CD4-positive, alpha-beta T cell (primary cell): ENCODE data around the gene SLC37A2. TPM values are rescaled to one million over a fixed set of nuclear protein-coding genes. Genes with fewer than 3 reads are reported as not detected.
"Not testable (repeated sequence)": the region's sequence is repeated elsewhere in the genome, so short reads cannot be mapped to it uniquely, and the experiment has no call there.

Experiments used
- ATAC-seq: fragments of 200-7000 bp; cut with Tn5 transposase; one replicate; pipeline ENCODE4 v1.10.0; 2022; ENCODE audit warnings: mild to moderate bottlenecking; ENCODE audit not compliant: poor library complexity
- CTCF ChIA-PET: fragments of 350-600 bp; sonication (Branson Sonifier 250); formaldehyde crosslinking; loops from one replicate; lab custom pipeline; 2021; ENCODE audit warnings: antibody characterized with exemption, inconsistent platforms; lab: Charles Lee
- POLR2A ChIA-PET: fragments of 350-600 bp; sonication (Branson Sonifier 250); formaldehyde crosslinking; loops from one replicate; lab custom pipeline; 2021; ENCODE audit warnings: antibody characterized with exemption, inconsistent platforms; lab: Charles Lee
- DNase-seq, 14 experiments: peaks; one replicate each; pipeline ENCODE4 v3.0.0-alpha.2; 2013 to 2020; ENCODE audit warnings: mixed read lengths in 2 of 14
- H3K27ac ChIP-seq, 2 donors: one replicate each; pipeline versions ENCODE4 v1.5.1 to v1.7.0; 2013; ENCODE audit warnings: low read length in 2 of 2, low read depth in 1 of 2, mild to moderate bottlenecking in 1 of 2
- H3K27me3 ChIP-seq, 2 experiments: 1 replicate in 1 of 2; 2 replicates in 1 of 2; pipeline versions ENCODE4 v1.6.1 to v1.7.0; 2013; ENCODE audit warnings: low read length in 2 of 2, control low read depth in 1 of 2, mild to moderate bottlenecking in 1 of 2, moderate library complexity in 1 of 2; ENCODE audit not compliant: insufficient read depth in 2 of 2, control insufficient read depth in 1 of 2
- H3K36me3 ChIP-seq: one replicate; pipeline ENCODE4 v1.6.1; 2013; ENCODE audit warnings: low read length, control low read depth; ENCODE audit not compliant: insufficient read depth
- H3K4me1 ChIP-seq: one replicate; pipeline ENCODE4 v1.6.1; 2013; ENCODE audit warnings: low read length, control low read depth; ENCODE audit not compliant: insufficient read depth
- H3K4me3 ChIP-seq: one replicate; pipeline ENCODE4 v1.5.1; 2013; ENCODE audit warnings: mild to moderate bottlenecking, low read length, moderate library complexity
- H3K9me3 ChIP-seq, 2 experiments: 1 replicate in 1 of 2; 2 replicates in 1 of 2; pipeline versions ENCODE4 v1.6.1 to v1.7.0; 2013; ENCODE audit warnings: low read length in 2 of 2, mild to moderate bottlenecking in 2 of 2, control low read depth in 1 of 2, moderate library complexity in 1 of 2; ENCODE audit not compliant: control insufficient read depth in 1 of 2, insufficient read depth in 1 of 2
- H3K27ac Mint-ChIP-seq: one replicate; pipeline ENCODE4 v1.8.0; 2020; ENCODE audit warnings: mixed read lengths
- H3K27me3 Mint-ChIP-seq: one replicate; pipeline ENCODE4 v1.8.0; 2021; ENCODE audit warnings: mixed read lengths
- H3K36me3 Mint-ChIP-seq: one replicate; pipeline ENCODE4 v1.8.0; 2021; ENCODE audit warnings: low read depth, mixed read lengths
- H3K4me1 Mint-ChIP-seq: one replicate; pipeline ENCODE4 v1.8.0; 2021; ENCODE audit warnings: low read depth, mixed read lengths
- H3K4me3 Mint-ChIP-seq: one replicate; pipeline ENCODE4 v1.8.0; 2020; ENCODE audit warnings: mild to moderate bottlenecking, mixed read lengths
- H3K9me3 Mint-ChIP-seq: one replicate; pipeline ENCODE4 v1.8.0; 2020; ENCODE audit warnings: mixed read lengths
- CTCF ChIP-seq: fragments of 200-600 bp; IDR thresholded peaks from one replicate; pipeline ENCODE4 v1.8.0; 2022; ENCODE audit warnings: antibody characterized with exemption, mild to moderate bottlenecking
- intact Hi-C, 2 experiments: fragments of 100-400 bp; cut with DNase I in 1 of 2; cut with micrococcal nuclease in 1 of 2; formaldehyde crosslinking; loops; one replicate each; pipeline versions ENCODE4 v1.15.1 to v1.9.0; 2023 to 2025; cut with DNase I, micrococcal nuclease
- total RNA-seq, 174 experiments: library from RNA in 2 of 174; stranded (reverse) in 2 of 174; gene quantifications; one replicate each; pipeline ENCODE4 v1.2.3 and lab custom pipeline; 2021 to 2026

SLC37A2 gene
- total RNA-seq, 2 experiments from 2014 or later, result 0.25 to 0.34 TPM

GRCh38 chr11:125086633-125087296 lies 23.7 kb downstream of the SLC37A2 start:
- Histone ChIP-seq H3K36me3 (no peaks in the 10 kb centered on the region), H3K4me3 (no peak overlapping the region), H3K27me3 (no peaks in the 10 kb centered on the region), H3K4me1 (no peaks in the 10 kb centered on the region), H3K27ac (no peak overlapping the region), H3K9me3 (peaks cover 0 to 10% of the 10 kb centered on the region in 2 experiments)
- no peak overlapping the region for H3K27ac Mint-ChIP-seq
- H3K36me3 Mint-ChIP-seq, result peaks cover 4% of the 10 kb centered on the region
- no peak for TF ChIP-seq CTCF
- ATAC-seq (no peak), DNase-seq (no peak)
- no peak overlapping the region for H3K4me3 Mint-ChIP-seq
- no peaks in the 10 kb centered on the region for H3K27me3 Mint-ChIP-seq
- POLR2A ChIA-PET, result no interaction called here
- no peaks in the 10 kb centered on the region for H3K9me3 Mint-ChIP-seq
- no peaks in the 10 kb centered on the region for H3K4me1 Mint-ChIP-seq
- CTCF ChIA-PET, result no interaction called here
- intact Hi-C loops, result no loop called here

GRCh38 chr11:125088123-125088522 lies 25.0 kb downstream of the SLC37A2 start:
- H3K4me3 ChIP-seq, result no peak overlapping the region
- no peaks in the 10 kb centered on the region for H3K27me3 Mint-ChIP-seq
- intact Hi-C loops, result no loop called here
- no peak overlapping the region for H3K27ac ChIP-seq
- no peak overlapping the region for H3K27ac Mint-ChIP-seq
- H3K4me1 ChIP-seq, result no peaks in the 10 kb centered on the region
- peaks cover 4% of the 10 kb centered on the region for H3K36me3 Mint-ChIP-seq
- H3K9me3 ChIP-seq, result peaks cover 0 to 10% of the 10 kb centered on the region in 2 experiments
- no peaks in the 10 kb centered on the region for H3K4me1 Mint-ChIP-seq
- H3K27me3 ChIP-seq, result no peaks in the 10 kb centered on the region
- H3K36me3 ChIP-seq, result peaks cover 4% of the 10 kb centered on the region
- ChIA-PET CTCF (no interaction called here), POLR2A (no interaction called here)
- no peak overlapping the region for H3K4me3 Mint-ChIP-seq
- TF ChIP-seq CTCF, result no peak
- no peaks in the 10 kb centered on the region for H3K9me3 Mint-ChIP-seq
- DNase-seq (no peak), ATAC-seq (no peak)

- H3K36me3 ChIP-seq, result peaks cover 4% of the 10 kb centered on the region
- H3K9me3 ChIP-seq, result peaks cover 0 to 9% of the 10 kb centered on the region in 2 experiments
- ChIA-PET POLR2A (no interaction called here), CTCF (no interaction called here)
- no peaks in the 10 kb centered on the region for H3K4me1 ChIP-seq
- H3K9me3 Mint-ChIP-seq, result no peaks in the 10 kb centered on the region
- intact Hi-C loops, result no loop called here
- no peaks in the 10 kb centered on the region for H3K27me3 Mint-ChIP-seq
- H3K4me3 Mint-ChIP-seq, result no peak overlapping the region
- no peak for ATAC-seq
- TF ChIP-seq CTCF, result no peak
- H3K27ac ChIP-seq, result no peak overlapping the region
- DNase-seq, result no peak
- H3K4me3 ChIP-seq, result no peak overlapping the region
- H3K4me1 Mint-ChIP-seq, result no peaks in the 10 kb centered on the region
- peaks cover 4% of the 10 kb centered on the region for H3K36me3 Mint-ChIP-seq
- H3K27me3 ChIP-seq, result no peaks in the 10 kb centered on the region
- H3K27ac Mint-ChIP-seq, result no peak overlapping the region
Measured at GRCh38 chr11:125088576-125089455, 25.7 kb downstream of the SLC37A2 start.

GRCh38 chr11:125089481-125089880 lies 26.4 kb downstream of the SLC37A2 start:
- H3K27me3 ChIP-seq, H3K9me3 Mint-ChIP-seq, POLR2A ChIA-PET, H3K27ac ChIP-seq, CTCF ChIA-PET, H3K9me3 ChIP-seq, intact Hi-C loops, H3K4me1 ChIP-seq, ATAC-seq, H3K36me3 Mint-ChIP-seq, H3K36me3 ChIP-seq, H3K27me3 Mint-ChIP-seq, H3K4me3 ChIP-seq, H3K27ac Mint-ChIP-seq, DNase-seq, H3K4me3 Mint-ChIP-seq, H3K4me1 Mint-ChIP-seq: not testable (repeated sequence)

- peaks cover 14% of the 10 kb centered on the region for H3K36me3 Mint-ChIP-seq
- H3K27me3 Mint-ChIP-seq, ATAC-seq, H3K27ac ChIP-seq, H3K36me3 ChIP-seq, H3K4me3 Mint-ChIP-seq, DNase-seq, H3K4me3 ChIP-seq, H3K4me1 Mint-ChIP-seq, H3K4me1 ChIP-seq, H3K27ac Mint-ChIP-seq, H3K9me3 Mint-ChIP-seq, H3K9me3 ChIP-seq, H3K27me3 ChIP-seq: not testable (repeated sequence)
- ChIA-PET POLR2A (interaction anchor here (1.7 kb wide), 1 partner anchor 52 kb away, joined by 4 read pairs; no protein-coding TSS in a partner anchor), CTCF (interaction anchor here (1.7 kb wide), 1 partner anchor 52 kb away, joined by 9 read pairs; no protein-coding TSS in a partner anchor)
- intact Hi-C loops, result loop anchor here in 1 of 2 experiments (5.0 kb wide), 1 partner anchor 257 kb away; no protein-coding TSS in a partner anchor
Measured at GRCh38 chr11:125090151-125090550, 27.0 kb downstream of the SLC37A2 start.
